HG03439 (cell line): ENCODE results near the gene MYOM1.
"Not testable (repeated sequence)": the region's sequence is repeated elsewhere in the genome, so short reads cannot be mapped to it uniquely, and the experiment has no call there.

Source experiments
- ATAC-seq: cut with Tn5 transposase; IDR thresholded peaks from one replicate; pipeline ENCODE4 v1.9.1; 2021; ENCODE audit warnings: mild to moderate bottlenecking, moderate library complexity; ENCODE audit not compliant: unreplicated experiment

Gene MYOM1

GRCh38 chr18:3094338-3094684 lies 125.5 kb downstream of the MYOM1 start:
- ATAC-seq, result no peak

GRCh38 chr18:3093624-3094337 lies 126.0 kb downstream of the MYOM1 start:
- no peak for ATAC-seq

- no peak for ATAC-seq
Observed at GRCh38 chr18:3092727-3093126, 127.0 kb downstream of the MYOM1 start.

- no peak for ATAC-seq
Observed at GRCh38 chr18:3089579-3089978, 130.2 kb downstream of the MYOM1 start.

GRCh38 chr18:3088449-3088848 lies 131.3 kb downstream of the MYOM1 start:
- ATAC-seq, result no peak

- no peak for ATAC-seq
Observed at GRCh38 chr18:3086871-3087270, 132.9 kb downstream of the MYOM1 start.

GRCh38 chr18:3085612-3086011 lies 134.2 kb downstream of the MYOM1 start:
- ATAC-seq, result no peak

GRCh38 chr18:3084206-3084605 lies 135.6 kb downstream of the MYOM1 start:
- ATAC-seq, result no peak

GRCh38 chr18:3083766-3084165 lies 136.0 kb downstream of the MYOM1 start:
- ATAC-seq, result no peak

GRCh38 chr18:3081584-3081991 lies 138.2 kb downstream of the MYOM1 start:
- no peak for ATAC-seq

- ATAC-seq, result no peak
Observed at GRCh38 chr18:3079653-3080052, 140.1 kb downstream of the MYOM1 start.

GRCh38 chr18:3075491-3075890 lies 144.3 kb downstream of the MYOM1 start:
- no peak for ATAC-seq

- ATAC-seq, result no peak
Observed at GRCh38 chr18:3074087-3074486, 145.7 kb downstream of the MYOM1 start.

- ATAC-seq, result not testable (repeated sequence)
Observed at GRCh38 chr18:3073353-3073752, 146.4 kb downstream of the MYOM1 start.

- ATAC-seq, result no peak
Observed at GRCh38 chr18:3071676-3072075, 148.1 kb downstream of the MYOM1 start.

- ATAC-seq, result no peak
Observed at GRCh38 chr18:3069671-3070433, 149.9 kb downstream of the MYOM1 start.

- no peak for ATAC-seq
Observed at GRCh38 chr18:3067722-3068121, 152.0 kb downstream of the MYOM1 start.

- ATAC-seq, result no peak
Observed at GRCh38 chr18:3067165-3067661, 152.6 kb downstream of the MYOM1 start.

- ATAC-seq, result no peak
Observed at GRCh38 chr18:3066341-3067110, 153.2 kb downstream of the MYOM1 start.

GRCh38 chr18:3063766-3064165 lies 156.0 kb downstream of the MYOM1 start:
- not testable (repeated sequence) for ATAC-seq
